SU-DHL-6 (cell line): ENCODE data around the gene MAML2.

ENCODE experiments used
- EZH2phosphoT487 ChIP-seq: fragments of 200-600 bp; sonication (generic), shearing (Covaris generic); conservative IDR thresholded peaks from 2 replicates; pipeline ENCODE4 v1.6.1; 2018; ENCODE audit warnings: mild to moderate bottlenecking, antibody characterized with exemption, low read length, moderate library complexity, mixed read lengths
- TF ChIP-seq, protein P1 (sequence below): fragments of 200-600 bp; sonication (generic); IDR thresholded peaks from one replicate; pipeline ENCODE4 v1.5.1; 2017; ENCODE audit warnings: antibody characterized with exemption, mild to moderate bottlenecking, low read length, moderate library complexity; ENCODE audit not compliant: insufficient read depth, poor library complexity, severe bottlenecking

DNA sequence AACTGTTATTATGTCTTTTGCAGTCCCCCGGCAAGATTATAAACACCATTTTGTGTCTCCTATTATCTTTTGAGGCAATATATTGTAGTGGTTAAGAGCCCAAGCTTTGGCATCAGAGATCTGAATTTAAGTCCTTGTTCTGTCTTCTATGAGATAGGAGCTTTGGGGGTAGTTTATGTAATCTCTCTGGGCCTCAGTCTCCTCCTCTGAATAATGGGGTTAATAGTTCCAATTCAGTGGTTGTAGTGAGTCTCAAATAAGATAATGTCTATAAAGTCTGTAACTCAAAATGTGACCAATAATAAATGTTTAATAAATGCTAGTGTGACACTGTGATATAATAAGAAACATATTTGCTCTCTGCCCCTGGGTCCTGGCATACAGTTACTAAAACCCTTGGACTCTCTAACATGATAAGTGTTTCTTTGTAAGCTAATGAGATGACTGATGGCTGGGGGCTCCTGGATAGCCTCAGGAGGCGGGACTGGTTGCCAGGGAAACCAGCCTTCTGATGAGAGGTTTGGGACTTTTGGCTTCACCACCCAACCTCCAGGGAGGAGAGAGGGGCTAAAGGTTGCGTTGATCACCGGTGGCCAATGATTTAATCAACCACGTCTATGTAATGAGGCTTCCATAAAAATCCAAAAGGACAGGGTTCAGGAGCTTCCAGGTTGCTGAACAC, 235.7 kb downstream of the MAML2 start:
- TF ChIP-seq, protein P1, sequence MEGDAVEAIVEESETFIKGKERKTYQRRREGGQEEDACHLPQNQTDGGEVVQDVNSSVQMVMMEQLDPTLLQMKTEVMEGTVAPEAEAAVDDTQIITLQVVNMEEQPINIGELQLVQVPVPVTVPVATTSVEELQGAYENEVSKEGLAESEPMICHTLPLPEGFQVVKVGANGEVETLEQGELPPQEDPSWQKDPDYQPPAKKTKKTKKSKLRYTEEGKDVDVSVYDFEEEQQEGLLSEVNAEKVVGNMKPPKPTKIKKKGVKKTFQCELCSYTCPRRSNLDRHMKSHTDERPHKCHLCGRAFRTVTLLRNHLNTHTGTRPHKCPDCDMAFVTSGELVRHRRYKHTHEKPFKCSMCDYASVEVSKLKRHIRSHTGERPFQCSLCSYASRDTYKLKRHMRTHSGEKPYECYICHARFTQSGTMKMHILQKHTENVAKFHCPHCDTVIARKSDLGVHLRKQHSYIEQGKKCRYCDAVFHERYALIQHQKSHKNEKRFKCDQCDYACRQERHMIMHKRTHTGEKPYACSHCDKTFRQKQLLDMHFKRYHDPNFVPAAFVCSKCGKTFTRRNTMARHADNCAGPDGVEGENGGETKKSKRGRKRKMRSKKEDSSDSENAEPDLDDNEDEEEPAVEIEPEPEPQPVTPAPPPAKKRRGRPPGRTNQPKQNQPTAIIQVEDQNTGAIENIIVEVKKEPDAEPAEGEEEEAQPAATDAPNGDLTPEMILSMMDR: no peak
- no peak for TF ChIP-seq EZH2phosphoT487
